Activated B cell treated with CpG ODN at 0.5 μM for 24 hours (primary cell): ENCODE data around the gene FGF2. TPM values are rescaled to one million over a fixed set of nuclear protein-coding genes. Genes with fewer than 3 reads are reported as not detected.
"Not testable (repeated sequence)": the region's sequence is repeated elsewhere in the genome, so short reads cannot be mapped to it uniquely, and the experiment has no call there.

Experiments
- ATAC-seq: fragments of 200-7000 bp; cut with Tn5 transposase; one replicate; pipeline ENCODE4 v1.10.0; 2021; ENCODE audit warnings: low read depth, mild to moderate bottlenecking, moderate library complexity
- CTCF ChIA-PET: fragments of 350-600 bp; sonication (Branson Sonifier 250); formaldehyde crosslinking; loops from one replicate; lab custom pipeline; 2021; ENCODE audit warnings: antibody characterized with exemption; lab: Charles Lee
- POLR2A ChIA-PET: fragments of 350-600 bp; sonication (Branson Sonifier 250); formaldehyde crosslinking; loops from one replicate; lab custom pipeline; 2021; ENCODE audit warnings: antibody characterized with exemption; lab: Charles Lee
- DNase-seq: peaks from one replicate; pipeline ENCODE4 v3.0.0; 2022
- H3K27ac Mint-ChIP-seq: one replicate; pipeline ENCODE4 v1.8.0; 2020; ENCODE audit warnings: mixed read lengths
- H3K27me3 Mint-ChIP-seq: one replicate; pipeline ENCODE4 v1.8.0; 2021; ENCODE audit warnings: mixed read lengths
- H3K36me3 Mint-ChIP-seq: one replicate; pipeline ENCODE4 v1.8.0; 2021; ENCODE audit warnings: low read depth, mixed read lengths
- H3K4me1 Mint-ChIP-seq: one replicate; pipeline ENCODE4 v1.8.0; 2021; ENCODE audit warnings: mixed read lengths
- H3K4me3 Mint-ChIP-seq: one replicate; pipeline ENCODE4 v1.8.0; 2020; ENCODE audit warnings: mild to moderate bottlenecking, mixed read lengths
- H3K9me3 Mint-ChIP-seq: one replicate; pipeline ENCODE4 v1.8.0; 2020; ENCODE audit warnings: mixed read lengths
- intact Hi-C: fragments of 100-400 bp; cut with micrococcal nuclease; formaldehyde crosslinking; loops from one replicate; pipeline ENCODE4 v1.15.1; 2024
- total RNA-seq: library from RNA; stranded (reverse); gene quantifications from 2 replicates; pipeline ENCODE4 v1.2.3, GENCODE V29; 2022
- TF ChIP-seq, protein P1 (sequence below): fragments of 200-600 bp; IDR thresholded peaks from one replicate; pipeline ENCODE4 v1.8.0; 2022; ENCODE audit warnings: antibody characterized with exemption, mild to moderate bottlenecking

FGF2 gene
- total RNA-seq, 1 donor from 2014 or later: 0.29 TPM

DNA sequence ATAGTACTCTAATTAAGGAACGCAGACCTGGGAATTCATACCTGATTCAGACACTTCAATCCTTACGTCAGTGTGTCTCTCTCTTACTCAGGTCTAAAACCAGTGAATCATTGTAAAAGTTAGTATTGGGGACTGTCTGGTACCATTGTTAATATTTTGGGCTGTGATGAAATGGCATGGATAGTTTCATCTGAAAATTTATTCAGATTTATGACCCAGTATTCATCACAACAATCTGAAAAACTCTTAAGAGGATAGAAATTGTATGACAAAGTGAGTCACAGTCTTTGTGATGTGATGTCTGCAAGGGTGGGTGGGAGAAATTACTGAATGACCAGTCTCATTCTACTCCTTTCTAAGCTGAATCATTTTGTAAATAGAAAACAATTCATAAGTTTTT, 10.3 kb downstream of the FGF2 start:
- TF ChIP-seq, protein P1, sequence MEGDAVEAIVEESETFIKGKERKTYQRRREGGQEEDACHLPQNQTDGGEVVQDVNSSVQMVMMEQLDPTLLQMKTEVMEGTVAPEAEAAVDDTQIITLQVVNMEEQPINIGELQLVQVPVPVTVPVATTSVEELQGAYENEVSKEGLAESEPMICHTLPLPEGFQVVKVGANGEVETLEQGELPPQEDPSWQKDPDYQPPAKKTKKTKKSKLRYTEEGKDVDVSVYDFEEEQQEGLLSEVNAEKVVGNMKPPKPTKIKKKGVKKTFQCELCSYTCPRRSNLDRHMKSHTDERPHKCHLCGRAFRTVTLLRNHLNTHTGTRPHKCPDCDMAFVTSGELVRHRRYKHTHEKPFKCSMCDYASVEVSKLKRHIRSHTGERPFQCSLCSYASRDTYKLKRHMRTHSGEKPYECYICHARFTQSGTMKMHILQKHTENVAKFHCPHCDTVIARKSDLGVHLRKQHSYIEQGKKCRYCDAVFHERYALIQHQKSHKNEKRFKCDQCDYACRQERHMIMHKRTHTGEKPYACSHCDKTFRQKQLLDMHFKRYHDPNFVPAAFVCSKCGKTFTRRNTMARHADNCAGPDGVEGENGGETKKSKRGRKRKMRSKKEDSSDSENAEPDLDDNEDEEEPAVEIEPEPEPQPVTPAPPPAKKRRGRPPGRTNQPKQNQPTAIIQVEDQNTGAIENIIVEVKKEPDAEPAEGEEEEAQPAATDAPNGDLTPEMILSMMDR: no peak
- no peak for DNase-seq
- no peaks in the 10 kb centered on the region for H3K9me3 Mint-ChIP-seq
- CTCF ChIA-PET: no interaction called here
- no peak overlapping the region for H3K27ac Mint-ChIP-seq
- intact Hi-C loops: no loop called here
- no peak overlapping the region for H3K4me3 Mint-ChIP-seq
- H3K27me3 Mint-ChIP-seq: peaks cover 37% of the 10 kb centered on the region
- H3K4me1 Mint-ChIP-seq: no peaks in the 10 kb centered on the region
- no peak for ATAC-seq
- no peaks in the 10 kb centered on the region for H3K36me3 Mint-ChIP-seq
- POLR2A ChIA-PET: no interaction called here

DNA sequence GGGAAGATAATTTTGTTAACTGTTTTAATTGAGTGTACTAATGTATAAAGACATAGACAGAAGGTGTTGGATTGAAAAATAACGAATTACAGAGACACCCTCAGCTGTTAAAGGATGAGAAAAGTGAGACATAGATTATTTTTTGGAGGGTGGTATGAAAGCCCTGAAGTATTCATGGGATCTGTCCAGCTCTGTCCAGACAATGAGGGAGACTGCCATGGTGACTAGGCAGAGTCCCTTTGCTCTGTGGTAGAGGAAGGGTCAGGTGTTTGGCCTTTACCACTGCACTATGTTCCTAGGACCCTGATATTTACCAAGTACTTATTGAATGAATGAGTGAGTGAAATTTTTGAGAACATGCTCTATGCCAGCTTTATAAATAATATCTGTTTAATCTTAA, 11.4 kb downstream of the FGF2 start:
- Mint-ChIP-seq H3K9me3 (no peaks in the 10 kb centered on the region), H3K4me3 (no peak overlapping the region), H3K36me3 (no peaks in the 10 kb centered on the region), H3K4me1 (no peaks in the 10 kb centered on the region), H3K27ac (no peak overlapping the region), H3K27me3 (peaks cover 29% of the 10 kb centered on the region)
- TF ChIP-seq, protein P1: no peak
- intact Hi-C loops: no loop called here
- DNase-seq (no peak), ATAC-seq (no peak)
- ChIA-PET CTCF (no interaction called here), POLR2A (no interaction called here)

DNA sequence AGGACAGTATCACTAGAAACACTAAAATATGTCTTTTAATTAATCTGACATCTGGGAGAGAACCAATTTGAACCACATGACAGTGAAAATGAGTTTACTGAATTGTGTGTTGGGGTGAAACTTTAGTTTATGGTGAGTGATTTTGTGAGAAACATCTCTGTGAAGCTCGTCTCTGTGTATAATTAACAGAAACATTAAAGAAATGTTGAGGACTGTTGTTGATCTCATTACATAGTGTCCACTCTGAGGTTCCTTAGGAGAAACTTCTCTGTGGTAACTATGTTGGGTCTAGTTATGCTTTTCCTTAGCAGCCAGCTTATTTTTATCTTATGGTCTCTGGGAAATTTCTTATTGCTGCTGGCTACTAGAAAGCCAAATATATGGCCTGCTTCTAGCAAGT, 15.8 kb downstream of the FGF2 start:
- Mint-ChIP-seq H3K27ac (no peak overlapping the region), H3K4me3 (no peak overlapping the region), H3K4me1 (no peaks in the 10 kb centered on the region), H3K27me3 (peaks cover 29% of the 10 kb centered on the region), H3K9me3 (no peaks in the 10 kb centered on the region), H3K36me3 (no peaks in the 10 kb centered on the region)
- intact Hi-C loops: no loop called here
- POLR2A ChIA-PET: no interaction called here
- TF ChIP-seq, protein P1: no peak
- CTCF ChIA-PET: no interaction called here
- DNase-seq (no peak), ATAC-seq (no peak)

DNA sequence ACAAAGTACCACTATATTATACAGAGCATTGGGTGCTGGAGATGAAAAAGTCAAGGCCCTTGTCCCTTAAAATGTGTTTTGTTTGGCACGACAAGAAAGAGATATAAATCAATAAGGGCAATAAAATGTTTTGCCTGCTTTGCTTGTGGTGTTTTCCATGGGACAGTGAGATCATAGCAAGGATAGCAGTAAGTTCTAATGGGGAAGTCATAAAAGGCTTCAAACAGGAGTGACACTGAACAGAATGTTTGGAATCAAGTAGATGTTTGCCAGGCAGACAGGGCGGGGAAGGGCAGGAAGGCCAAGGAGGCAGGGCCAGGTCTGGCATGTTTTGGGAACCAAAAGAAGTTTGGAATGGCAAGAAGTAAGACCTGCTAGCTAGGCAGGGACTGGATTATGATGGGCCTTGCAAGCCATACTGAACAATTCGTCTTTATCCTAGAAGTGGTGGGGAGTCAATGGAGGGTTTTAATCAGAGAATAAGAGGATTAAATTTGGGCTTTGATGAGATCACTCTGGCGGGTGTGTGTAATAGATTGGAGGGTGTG, 16.4 kb downstream of the FGF2 start:
- Mint-ChIP-seq H3K36me3 (no peaks in the 10 kb centered on the region), H3K9me3 (no peaks in the 10 kb centered on the region), H3K4me3 (no peak overlapping the region), H3K4me1 (no peaks in the 10 kb centered on the region), H3K27me3 (peaks cover 23% of the 10 kb centered on the region), H3K27ac (no peak overlapping the region)
- POLR2A ChIA-PET: no interaction called here
- CTCF ChIA-PET: no interaction called here
- intact Hi-C loops: no loop called here
- ATAC-seq (no peak), DNase-seq (no peak)
- TF ChIP-seq, protein P1: no peak

DNA sequence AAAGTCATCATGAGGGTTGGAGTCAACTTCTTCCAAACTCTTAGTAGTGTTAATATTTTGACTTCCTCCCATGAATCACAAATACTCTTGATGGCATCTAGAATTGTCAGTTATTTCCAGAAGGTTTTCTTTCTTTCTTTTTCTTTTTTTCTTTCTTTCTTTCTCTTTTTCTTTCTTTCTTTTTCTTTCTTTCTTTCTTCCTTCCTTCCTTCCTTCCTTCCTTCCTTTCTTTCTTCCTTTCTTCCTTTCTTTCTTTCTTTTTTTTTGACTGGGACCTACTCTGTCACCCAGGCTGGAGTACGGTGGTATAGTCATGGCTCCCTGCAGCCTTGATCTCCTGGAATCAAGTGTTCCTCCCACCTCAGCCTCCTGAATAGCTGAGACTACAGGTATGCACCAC, 17.8 kb downstream of the FGF2 start:
- CTCF ChIA-PET: interaction anchor here (0.7 kb wide), 1 partner anchor 13 kb away, joined by 3 read pairs; no protein-coding TSS in a partner anchor
- H3K4me3 Mint-ChIP-seq, H3K9me3 Mint-ChIP-seq, intact Hi-C loops, DNase-seq, H3K4me1 Mint-ChIP-seq, ATAC-seq, H3K36me3 Mint-ChIP-seq, H3K27ac Mint-ChIP-seq, POLR2A ChIA-PET: not testable (repeated sequence)
- peaks cover 19% of the 10 kb centered on the region for H3K27me3 Mint-ChIP-seq

DNA sequence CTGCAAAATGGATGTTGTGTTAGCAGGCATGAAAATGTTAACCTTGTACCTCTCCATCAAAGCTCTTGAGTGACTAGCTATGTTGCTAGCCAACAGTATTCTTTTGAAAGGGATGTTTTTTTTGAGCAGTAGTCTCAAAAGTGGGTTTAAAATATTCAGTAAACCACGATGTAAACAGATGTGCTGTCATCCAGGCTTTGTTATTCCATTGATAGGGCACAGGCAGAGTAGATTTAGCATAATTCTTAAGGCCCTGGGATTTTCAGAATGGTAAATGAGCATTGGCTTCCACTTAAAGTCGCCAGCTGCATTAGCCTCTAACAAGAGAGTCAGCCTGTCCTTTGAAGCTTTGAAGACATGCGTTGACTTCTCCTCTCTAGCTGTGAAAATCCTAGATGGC, 18.4 kb downstream of the FGF2 start:
- no peak overlapping the region for H3K4me3 Mint-ChIP-seq
- ATAC-seq (no peak), DNase-seq (no peak)
- no peaks in the 10 kb centered on the region for H3K4me1 Mint-ChIP-seq
- CTCF ChIA-PET: interaction anchor here (0.7 kb wide), 1 partner anchor 13 kb away, joined by 3 read pairs; no protein-coding TSS in a partner anchor
- POLR2A ChIA-PET: no interaction called here
- H3K36me3 Mint-ChIP-seq: no peaks in the 10 kb centered on the region
- peaks cover 13% of the 10 kb centered on the region for H3K27me3 Mint-ChIP-seq
- no peaks in the 10 kb centered on the region for H3K9me3 Mint-ChIP-seq
- intact Hi-C loops: no loop called here
- TF ChIP-seq, protein P1: no peak
- no peak overlapping the region for H3K27ac Mint-ChIP-seq
